GM21360 (cell line): Measurements from ENCODE around the gene STAC.
"Not testable (repeated sequence)": the region's sequence is repeated elsewhere in the genome, so short reads cannot be mapped to it uniquely, and the experiment has no call there.

ENCODE experiments used
- ATAC-seq: cut with Tn5 transposase; IDR thresholded peaks from one replicate; pipeline ENCODE4 v1.9.1; 2021; ENCODE audit warnings: mild to moderate bottlenecking, moderate library complexity; ENCODE audit not compliant: unreplicated experiment

Gene STAC

GRCh38 chr3:36409862-36410261 is 29.6 kb downstream of the STAC start:
- ATAC-seq: no peak

GRCh38 chr3:36411587-36411986 is 31.3 kb downstream of the STAC start:
- no peak for ATAC-seq

GRCh38 chr3:36416599-36416998 is 36.3 kb downstream of the STAC start:
- ATAC-seq: no peak

GRCh38 chr3:36417237-36417636 is 36.9 kb downstream of the STAC start:
- no peak for ATAC-seq

- no peak for ATAC-seq
Observed at GRCh38 chr3:36418296-36418695, 38.0 kb downstream of the STAC start.

GRCh38 chr3:36428445-36428844 is 48.1 kb downstream of the STAC start:
- ATAC-seq: no peak

- ATAC-seq: no peak
Observed at GRCh38 chr3:36429986-36430485, 49.7 kb downstream of the STAC start.

GRCh38 chr3:36433511-36433910 is 53.2 kb downstream of the STAC start:
- ATAC-seq: no peak

GRCh38 chr3:36434687-36435426 is 54.6 kb downstream of the STAC start:
- no peak for ATAC-seq

GRCh38 chr3:36443028-36443686 is 62.9 kb downstream of the STAC start:
- ATAC-seq: no peak

- no peak for ATAC-seq
Observed at GRCh38 chr3:36444909-36445308, 64.6 kb downstream of the STAC start.

GRCh38 chr3:36446276-36446675 is 66.0 kb downstream of the STAC start:
- no peak for ATAC-seq

- ATAC-seq: no peak
Observed at GRCh38 chr3:36447061-36447460, 66.8 kb downstream of the STAC start.

- no peak for ATAC-seq
Observed at GRCh38 chr3:36451816-36452215, 71.5 kb downstream of the STAC start.

GRCh38 chr3:36453213-36453612 is 72.9 kb downstream of the STAC start:
- not testable (repeated sequence) for ATAC-seq

- ATAC-seq: not testable (repeated sequence)
Observed at GRCh38 chr3:36453896-36454295, 73.6 kb downstream of the STAC start.

- ATAC-seq: no peak
Observed at GRCh38 chr3:36455406-36455805, 75.1 kb downstream of the STAC start.

GRCh38 chr3:36456784-36457183 is 76.5 kb downstream of the STAC start:
- ATAC-seq: no peak

GRCh38 chr3:36457667-36458066 is 77.4 kb downstream of the STAC start:
- ATAC-seq: no peak

- no peak for ATAC-seq
Observed at GRCh38 chr3:36459177-36459576, 78.9 kb downstream of the STAC start.

GRCh38 chr3:36461597-36461996 is 81.3 kb downstream of the STAC start:
- ATAC-seq: no peak

GRCh38 chr3:36472045-36472444 is 91.7 kb downstream of the STAC start:
- not testable (repeated sequence) for ATAC-seq
